Activated CD4-positive, alpha-beta T cell treated with anti-CD3 and anti-CD28 coated beads, Interleukin-2, amount 50 U/mL, for 16 hours (primary cell): Measurements from ENCODE around the gene ZNF205.
A peak's percentile ranks its signal among the peaks of the same experiment; 100 is the strongest.

Source experiments
- DNase-seq: peaks from one replicate; pipeline ENCODE4 v3.0.0-alpha.2; 2020

ZNF205 gene

DNA sequence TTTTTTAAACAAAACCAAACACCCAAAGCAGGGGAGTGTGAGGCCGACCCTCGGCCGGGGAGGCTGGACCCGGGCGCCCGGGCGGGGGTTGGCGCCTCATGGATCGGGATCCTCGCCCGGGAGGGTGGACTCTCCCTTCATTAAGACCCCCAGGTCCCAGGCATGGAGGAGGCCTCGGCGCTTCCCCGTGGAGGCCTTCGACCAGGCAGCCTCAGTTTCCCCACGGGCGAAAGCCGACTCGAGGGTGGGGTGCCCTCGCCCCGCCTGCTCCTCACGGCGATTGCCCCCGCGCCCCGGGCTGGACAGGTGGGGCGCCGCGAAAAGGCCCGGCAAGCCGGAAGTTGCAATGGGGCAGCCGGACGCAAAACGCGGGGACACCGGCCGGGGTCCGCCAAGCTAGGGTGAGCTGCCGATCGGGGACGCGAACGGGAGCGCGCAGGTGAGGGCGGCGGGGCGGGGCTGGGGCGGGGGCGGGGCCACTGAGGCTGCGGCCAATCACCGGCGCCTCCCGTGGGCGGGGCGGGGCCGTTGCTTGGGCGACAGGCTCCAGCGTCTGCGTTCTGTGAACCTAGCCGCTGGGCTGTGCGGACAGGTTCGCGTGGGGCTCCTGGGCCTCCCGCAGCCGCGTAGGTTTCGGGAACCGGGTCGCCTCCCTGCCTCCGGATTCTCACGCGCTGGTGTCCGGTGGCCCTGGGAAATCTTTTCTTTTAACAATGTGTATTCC, 6.0 kb upstream of the ZNF205 start:
- DNase-seq, result peak; percentile 95

DNA sequence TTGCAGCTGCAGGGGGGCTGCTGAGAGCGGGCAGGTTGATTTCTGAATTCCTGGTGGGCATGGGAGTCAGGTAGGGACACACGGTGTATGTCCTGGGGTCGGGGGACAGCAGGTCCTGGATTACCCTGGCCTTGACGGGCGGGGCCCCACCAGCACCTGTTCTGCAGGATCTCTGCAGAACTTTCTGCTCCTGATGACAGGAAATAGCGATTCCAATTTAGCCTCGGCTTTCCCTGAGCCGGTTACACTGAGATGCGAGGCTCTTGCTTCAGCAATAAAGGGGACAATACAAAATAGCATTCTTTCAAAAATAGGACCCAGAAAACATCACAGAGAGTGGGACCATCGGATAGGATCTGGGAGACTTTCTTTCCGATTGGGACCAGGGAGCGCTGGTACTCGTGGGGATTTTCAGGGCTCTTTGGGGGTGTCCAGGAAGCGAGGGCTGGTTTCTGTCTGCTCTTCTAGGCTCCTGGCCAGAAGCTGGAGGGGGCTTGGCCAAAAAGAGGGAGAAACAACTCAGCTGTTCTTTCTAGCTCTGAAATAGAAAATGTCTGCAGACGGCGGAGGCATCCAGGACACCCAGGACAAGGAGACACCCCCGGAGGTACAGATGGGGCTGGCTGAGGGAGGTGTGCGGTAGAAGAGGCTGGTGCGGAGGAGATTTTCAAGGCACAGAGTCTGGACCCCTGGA, 642 bp downstream of the ZNF205 start:
- DNase-seq, result no peak

DNA sequence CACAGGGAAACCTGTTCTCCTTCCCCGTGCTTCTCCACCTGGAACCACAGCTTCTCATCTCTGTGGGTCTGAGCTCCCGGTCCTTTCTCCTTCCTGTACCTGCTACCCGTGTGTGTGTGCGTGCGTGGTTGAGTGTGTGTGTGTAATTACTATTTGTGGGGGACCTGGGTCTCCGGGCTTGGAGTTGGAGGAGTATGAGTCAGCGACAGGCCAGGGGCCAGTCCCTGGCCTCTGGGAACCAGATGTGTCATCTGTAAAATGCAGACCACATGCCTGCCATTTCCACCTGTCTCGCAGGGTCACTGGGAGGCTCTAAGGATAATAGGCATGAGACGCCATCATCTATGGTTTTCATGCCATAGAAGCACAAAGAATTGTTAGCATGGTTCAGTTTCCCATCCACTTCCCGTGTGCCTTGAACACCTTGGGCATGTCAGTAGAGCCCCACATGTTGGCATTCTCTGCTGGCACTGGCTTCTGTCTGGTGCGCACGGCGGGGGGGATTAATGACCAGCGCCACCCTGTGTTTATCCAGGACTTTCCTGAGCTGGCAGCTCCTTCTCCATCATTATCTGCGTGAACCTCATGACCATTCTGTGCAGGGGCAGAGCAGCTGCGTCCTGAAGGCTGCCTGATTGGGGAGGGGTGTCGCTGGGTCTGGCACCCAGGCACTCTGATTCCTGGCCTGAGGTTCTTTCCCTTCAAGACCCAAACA, 1.5 kb downstream of the ZNF205 start:
- no peak for DNase-seq

DNA sequence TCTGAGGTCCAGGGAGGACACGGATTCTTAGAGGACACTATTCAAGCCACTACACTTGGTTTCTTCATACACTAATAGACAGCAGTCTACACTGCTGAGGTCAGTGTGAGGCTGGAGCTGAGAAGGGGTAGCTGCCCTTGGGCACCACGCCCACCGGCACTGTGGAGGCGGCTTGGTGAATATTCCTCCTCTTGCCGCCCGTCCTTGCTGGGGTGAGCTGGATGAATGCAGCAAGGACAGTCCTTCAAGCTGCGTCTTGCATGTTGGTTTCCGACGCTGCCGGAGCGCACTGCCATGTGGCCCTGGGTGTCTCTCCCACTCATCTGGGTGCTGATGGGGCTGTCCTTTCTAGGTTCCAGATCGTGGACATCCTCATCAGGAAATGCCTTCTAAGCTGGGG, 2.6 kb downstream of the ZNF205 start:
- DNase-seq, result no peak

DNA sequence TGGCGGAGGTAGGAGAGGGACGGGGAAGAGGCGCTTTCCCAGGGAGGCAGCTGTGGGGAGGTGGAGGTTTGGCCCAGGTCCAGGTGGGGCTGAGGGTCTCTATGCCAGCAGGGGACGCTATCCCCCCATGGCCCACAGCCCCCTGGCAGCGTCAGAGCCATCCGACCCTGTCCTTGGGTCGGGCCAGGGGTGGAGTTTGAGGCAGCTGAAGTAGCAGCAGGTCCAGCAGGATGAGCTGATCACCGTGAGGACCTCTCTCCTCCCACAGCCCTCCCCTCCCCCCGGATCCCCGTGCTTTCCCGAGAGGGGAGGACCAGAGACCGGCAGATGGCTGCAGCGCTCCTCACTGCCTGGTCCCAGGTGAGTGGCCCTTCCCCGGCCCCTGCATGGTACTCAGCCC, 3.2 kb downstream of the ZNF205 start:
- no peak for DNase-seq

DNA sequence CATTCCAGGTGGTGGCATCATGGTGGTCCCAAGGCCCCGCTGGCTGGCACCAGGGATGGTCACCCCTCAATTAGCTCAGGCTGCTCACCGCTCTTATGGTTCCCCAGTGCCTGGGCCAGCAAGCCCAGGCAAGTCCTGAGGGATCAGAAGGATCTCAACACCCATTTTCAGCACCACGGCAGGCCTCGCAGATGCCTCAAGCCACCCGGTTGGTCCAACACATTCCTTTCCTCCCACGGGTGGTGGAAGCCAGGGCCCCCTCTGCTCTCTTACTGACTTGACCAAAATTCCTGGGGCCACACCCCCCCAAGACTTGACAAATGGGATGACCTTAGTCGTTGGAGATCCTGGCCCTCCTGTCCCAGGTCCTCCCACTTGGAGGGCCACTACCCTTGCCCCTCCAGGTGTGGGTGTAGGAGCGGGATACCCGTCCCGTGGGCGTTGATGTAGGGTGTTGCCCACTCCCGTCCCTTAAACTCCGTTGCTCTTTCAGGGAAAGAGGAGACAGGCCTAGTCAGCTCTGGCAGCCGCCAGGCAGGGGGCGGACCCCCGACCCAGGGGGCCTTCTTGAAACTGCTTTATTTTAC, 5.9 kb downstream of the ZNF205 start:
- DNase-seq, result no peak

DNA sequence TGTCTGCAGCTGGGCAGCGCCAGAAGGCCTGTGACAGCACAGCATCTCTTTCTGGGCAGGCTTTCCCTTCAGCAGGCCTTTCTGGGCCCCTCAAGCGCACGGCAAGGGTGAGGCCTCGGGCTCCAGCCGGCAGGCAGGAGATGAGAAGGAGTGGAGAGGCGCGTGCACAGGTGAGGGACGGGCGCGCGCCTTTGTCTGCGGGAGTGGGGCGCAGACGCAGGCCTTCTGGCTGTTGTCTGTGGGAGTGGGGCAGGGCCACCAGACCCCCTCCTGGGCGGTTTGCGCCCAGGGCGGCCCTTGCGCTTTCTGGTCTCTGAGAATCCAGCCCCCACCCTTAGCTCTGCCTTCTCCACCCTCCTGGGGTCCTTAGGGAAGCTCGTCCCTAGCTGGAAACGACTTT, 6.5 kb downstream of the ZNF205 start:
- DNase-seq, result no peak

DNA sequence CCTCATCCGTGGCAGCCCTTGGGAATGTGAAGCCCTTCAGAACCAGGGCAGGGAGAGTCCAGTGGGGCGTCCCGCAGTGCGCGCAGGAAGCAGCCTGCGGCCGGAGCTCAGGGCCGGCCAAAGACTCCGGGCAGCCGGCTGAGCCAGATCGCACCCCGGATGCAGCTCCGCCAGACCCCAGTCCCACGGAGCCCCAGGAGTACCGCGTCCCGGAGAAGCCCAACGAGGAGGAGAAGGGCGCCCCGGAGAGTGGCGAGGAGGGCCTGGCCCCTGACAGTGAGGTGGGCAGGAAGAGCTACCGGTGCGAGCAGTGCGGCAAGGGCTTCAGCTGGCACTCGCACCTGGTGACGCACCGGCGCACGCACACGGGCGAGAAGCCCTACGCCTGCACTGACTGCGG, 6.9 kb downstream of the ZNF205 start:
- no peak for DNase-seq

DNA sequence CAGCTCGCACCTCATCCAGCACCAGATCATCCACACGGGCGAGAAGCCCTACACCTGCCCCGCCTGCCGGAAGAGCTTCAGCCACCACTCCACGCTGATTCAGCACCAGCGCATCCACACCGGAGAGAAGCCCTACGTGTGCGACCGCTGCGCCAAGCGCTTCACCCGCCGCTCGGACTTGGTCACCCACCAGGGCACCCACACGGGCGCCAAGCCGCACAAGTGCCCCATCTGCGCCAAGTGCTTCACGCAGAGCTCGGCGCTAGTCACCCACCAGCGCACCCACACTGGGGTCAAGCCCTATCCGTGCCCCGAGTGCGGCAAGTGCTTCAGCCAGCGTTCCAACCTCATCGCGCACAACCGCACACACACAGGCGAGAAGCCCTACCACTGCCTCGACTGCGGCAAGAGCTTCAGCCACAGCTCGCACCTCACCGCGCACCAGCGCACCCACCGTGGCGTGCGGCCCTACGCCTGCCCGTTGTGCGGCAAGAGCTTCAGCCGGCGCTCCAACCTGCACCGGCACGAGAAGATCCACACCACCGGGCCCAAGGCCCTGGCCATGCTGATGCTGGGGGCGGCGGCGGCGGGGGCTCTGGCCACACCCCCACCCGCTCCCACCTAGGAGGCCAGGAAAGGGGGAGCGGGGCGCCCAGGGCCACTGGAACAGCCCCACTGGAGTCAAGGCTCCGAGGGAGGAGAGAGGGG, 7.5 kb downstream of the ZNF205 start:
- no peak for DNase-seq

DNA sequence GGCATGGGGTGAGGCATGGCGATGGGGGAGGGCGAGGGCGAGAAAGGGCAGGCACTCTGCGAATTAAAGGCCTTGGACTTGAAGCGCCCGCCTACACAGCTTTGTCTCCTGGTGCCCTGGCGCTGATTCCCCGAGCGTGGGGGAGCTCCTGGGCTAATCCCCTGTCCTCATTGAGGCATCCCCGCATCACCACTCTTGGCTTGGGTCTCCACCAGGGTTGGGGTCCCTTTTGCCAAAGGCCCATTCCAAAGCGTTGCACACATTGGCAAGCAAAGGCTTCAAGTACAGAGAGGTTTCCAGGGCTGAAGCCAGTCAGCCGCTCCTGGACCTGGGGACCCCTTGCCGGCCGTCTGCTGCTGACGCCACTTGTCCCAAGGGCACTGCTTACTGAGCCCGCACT, 8.0 kb downstream of the ZNF205 start:
- no peak for DNase-seq

DNA sequence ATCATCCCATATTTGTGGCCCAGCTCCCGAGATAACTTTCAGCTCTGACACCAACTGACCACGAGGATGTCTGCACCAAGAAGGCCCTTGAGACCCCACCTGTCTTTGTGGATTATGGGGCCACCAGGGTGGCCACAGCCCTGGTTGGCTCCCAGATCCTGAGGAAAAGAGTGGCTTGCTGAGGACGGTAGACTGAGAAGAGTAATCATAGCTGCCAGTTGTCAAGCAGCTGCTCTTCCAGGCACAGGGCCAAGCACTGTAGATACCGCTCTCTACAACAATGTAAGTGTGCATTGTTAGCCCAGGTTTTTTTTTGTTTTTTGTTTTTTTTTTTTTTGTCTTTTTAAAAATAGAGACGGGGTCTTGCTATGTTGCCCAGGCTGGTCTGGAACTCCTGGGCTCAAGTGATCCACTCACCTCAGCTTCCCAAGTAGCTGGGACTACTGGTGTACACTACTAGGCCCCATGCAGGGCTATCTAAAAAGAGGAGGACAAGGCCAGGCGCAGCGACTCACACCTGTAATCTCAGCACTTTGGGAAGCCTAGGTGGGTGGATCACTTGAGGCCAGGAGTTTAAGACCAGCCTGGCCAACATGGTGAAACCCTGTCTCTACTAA, 9.6 kb downstream of the ZNF205 start:
- DNase-seq, result no peak

DNA sequence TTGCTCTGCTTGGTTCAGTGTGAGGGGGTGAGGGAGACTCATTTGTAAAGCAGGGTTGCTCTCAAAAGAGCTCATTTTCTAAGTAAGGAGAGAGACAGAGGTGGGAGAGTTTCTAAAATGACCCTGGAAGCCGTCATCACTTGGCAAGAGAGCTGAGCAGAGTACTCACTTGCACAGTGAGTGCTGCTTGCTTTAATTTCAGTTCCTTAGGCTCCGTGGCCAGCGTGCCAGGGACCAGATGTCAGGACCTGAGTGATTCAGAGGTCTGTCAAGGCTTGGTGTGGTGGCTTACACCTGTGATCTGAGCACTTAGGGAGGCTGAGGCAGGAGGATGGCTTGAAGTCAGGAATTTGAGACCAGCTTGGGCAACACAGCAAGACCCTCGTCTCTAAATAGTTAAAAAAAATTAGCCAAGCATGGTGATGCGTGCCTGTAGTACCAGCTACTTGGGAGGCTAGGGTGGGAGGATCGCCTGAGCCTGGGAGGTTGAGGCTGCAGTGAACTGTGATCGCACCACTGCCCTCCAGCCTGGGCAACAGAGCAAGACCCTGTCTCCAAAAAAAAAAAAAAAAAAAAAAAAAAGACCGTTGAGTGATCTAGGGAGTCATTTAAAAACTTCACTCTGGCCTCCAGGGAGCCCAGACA, 10.7 kb downstream of the ZNF205 start:
- DNase-seq, result no peak

DNA sequence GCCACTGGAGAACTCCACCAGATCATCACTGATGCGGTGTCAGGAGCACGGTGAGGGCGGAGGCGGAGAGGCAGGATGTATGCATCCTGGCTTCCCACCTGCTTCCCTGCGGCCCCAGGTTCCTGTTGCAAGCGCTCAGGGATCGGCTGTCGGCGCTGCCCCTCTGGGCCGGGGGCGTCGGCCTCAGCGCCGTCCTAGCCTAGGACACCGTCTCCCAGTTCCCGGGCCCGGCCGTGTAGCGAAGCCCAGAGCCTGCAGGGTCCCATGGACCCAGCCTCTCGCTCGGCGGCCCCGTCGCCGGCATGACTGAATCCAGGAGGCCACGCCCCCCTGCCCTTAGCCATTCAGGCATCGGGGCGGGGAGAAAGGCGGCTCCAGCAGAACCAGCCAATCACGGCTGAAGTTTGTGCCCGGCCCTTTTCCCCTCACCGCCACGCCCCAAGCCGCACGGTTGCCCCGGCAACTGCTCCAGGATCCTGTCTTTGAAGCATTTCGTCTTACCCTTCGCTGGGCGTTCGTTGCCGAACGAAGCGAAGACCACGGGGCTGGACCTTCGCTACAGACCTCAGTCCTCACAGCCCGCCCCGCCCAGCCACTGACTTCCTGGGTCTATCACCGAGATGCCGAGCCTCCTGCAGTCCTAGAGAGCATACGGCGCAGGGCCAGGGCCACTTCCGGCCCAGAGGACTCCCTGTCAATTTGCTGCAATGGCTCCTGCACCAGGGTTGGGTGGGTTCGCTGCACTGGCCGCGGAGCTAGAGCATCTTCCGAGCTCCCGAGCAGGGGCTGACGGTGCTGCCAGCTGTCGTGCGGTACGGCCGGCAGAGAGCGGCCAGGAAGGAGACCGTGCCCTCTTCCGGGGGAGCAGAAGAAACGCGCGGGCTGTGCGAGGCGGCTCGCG, 11.8 kb downstream of the ZNF205 start:
- peak; percentile 97 for DNase-seq

DNA sequence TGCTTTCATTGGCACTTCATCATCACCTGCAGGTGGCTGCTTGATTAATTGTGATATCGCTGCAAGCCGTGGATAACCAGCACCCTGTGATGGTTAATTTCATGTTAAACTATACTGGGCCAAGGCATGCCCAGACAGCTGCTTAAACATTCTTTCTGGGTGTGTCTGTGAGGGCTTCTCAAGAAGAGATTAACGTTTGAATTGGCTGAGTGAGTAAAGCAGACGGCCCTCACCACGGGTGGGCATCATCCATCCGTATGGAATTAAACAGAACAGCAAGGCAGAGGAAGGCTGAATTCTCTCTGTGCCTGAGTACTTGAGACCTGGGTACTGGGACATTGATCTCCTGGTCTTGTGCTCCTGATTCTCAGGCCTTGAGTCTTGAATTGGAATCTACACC, 15.4 kb downstream of the ZNF205 start:
- no peak for DNase-seq

DNA sequence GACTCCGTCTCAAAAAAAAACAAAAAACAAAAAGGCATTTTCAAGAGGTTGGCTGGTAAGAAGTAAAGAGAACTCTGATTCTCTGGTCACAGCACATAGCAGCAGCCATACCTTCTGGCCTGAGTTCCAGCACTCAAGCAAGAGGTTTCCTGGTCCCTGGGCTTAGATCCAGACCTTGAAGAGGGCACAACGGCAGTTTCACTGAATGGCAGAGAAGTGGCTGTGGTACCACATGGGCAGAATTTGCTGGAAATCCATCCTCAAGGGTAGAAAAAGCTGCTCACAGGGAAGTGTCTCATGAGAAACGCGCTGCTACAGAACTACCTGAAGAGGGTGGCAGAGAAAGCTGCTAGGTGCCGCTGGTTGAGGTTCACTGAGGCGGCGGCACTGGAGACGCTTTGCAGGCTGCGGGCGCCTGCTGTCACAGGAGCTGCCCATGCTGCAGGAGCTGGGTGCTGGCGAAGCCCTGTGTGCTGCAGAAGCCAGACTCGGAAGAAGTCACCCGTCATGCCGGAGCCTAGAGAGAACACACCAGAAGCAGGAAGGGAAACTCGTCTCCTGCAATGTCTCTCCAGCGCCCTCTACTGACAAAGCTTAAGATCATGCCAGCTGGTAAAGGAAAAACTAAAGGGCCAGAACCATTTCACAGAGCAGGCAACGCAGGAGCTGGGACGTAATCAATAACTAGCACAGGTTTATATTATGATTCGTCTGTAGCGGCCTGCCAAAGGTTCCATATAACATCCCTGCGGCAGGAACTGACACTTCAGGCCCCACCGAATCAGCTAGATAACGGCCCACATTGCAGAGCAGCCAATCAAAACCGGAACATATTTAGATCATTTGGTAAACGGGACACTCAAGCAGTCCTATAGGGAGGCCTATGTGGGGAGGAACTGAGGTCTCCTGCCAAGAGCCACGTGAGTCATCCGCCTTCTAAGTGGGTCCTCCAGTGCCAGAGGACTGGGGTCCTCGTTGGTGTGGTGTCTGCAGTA, 17.0 kb downstream of the ZNF205 start:
- DNase-seq, result peak; percentile 92

DNA sequence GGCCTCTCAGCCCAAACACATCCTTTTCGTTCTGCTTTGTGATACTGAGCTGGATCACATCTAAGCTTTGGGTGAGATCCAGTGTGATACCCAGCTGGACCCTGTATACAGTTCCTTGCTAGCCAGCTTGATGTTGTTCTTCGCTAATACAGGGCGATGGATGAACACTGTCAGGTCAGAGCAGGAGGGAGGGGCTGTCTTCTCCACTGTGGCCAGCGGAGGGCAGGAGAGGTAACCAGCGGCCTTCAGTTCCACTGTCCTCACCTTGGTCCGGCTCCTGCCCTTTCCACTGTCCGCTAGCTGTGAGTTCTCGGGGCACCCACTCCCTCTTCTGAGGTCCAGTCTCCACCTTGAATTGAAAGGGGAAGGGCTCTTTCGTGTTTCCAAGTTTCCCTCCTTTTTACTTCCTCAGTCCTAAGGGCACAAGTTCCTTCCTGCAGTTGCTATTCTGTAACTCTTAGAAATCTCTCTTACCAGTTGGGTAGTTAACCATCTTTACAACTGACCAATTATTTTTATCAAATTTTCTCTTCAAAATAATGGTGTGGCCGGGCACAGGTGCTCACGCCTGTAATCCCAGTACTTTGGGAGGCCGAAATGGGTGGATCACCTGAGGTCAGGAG, 19.5 kb downstream of the ZNF205 start:
- peak; percentile 47 for DNase-seq

DNA sequence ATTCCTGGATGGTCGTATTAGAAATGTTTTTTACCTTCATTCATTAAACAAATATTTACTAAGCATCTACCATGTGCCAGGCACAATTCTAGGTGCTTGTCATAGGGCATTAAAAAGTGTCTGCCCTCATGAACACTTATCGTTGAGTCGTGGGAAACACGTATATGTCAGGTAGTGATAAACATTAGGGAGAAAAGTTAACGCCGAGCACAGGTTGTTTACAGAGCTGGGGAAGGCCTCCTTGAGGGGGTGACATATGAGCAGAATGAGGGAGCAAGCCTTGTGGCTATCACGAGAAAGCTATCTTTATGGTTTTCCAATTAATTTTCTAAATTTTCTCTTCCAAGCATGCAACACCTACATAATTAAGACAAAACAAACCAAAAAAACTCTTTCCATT, 21.5 kb downstream of the ZNF205 start:
- DNase-seq, result no peak

DNA sequence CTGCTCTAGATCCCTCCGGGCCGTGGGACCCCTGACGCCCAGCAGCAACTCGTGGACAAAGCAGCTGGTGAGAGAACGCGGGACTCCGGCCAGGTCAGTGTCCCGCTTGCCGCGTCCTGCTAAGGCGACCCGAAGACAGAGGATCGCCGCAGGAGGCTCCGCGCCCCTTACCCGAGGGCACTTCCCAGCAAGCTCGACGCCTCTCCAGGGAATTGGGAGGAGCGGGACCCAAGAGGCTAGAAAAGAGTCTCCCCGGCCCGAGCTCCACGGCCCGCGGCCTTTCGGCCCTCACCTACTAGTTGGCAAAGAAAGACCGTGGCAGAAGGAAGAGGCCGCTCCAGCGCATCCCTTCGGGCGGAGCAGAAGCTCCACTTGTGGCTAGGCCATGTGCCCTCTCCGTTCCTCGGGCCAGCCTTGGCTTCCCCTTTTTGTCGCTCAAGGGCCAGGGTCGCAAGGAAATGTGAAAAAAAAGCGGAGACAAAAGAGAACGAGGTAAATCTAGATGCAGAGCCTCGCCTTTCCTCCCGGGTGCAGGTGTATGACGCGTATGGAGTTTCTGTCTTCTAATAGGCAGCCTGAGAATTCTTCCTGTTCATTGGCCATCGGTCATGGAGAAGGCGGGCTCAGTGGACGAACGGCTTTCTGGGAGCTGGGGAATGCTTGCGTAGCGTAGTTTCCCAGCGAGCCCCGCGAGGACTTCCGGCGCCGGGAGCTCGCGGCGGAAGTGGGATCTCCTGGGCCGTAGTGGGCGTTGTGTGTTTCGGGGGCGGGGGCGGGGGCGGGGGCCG, 22.1 kb downstream of the ZNF205 start, which contains the start of gene ZNF213:
Gene ZNF213 (plus strand): TSS at position 692 of the 788 bp plus-strand sequence. CDS start 2,252 bp downstream, outside the sequence.
- peak; percentile 99 for DNase-seq
